Spleen (tissue), 11 donors: ENCODE results near the gene MED12L. TPM values are rescaled to one million over a fixed set of nuclear protein-coding genes. Genes with fewer than 3 reads are reported as not detected.
"Not testable (repeated sequence)": the region's sequence is repeated elsewhere in the genome, so short reads cannot be mapped to it uniquely, and the experiment has no call there.

Experiments used
- DNase-seq: peaks from one replicate; pipeline ENCODE4 v3.0.0-alpha.2; 2020
- H3K27ac ChIP-seq, 8 donors: fragments of 200-600 bp; sonication (generic) in 7 of 8; 1 replicate in 4 of 8; 2 replicates in 4 of 8; pipeline versions ENCODE4 v1.5.0 to v1.8.0; 2016 to 2021; ENCODE audit warnings: inconsistent platforms in 4 of 8, mild to moderate bottlenecking in 4 of 8, moderate library complexity in 1 of 8
- H3K27me3 ChIP-seq, 7 donors: fragments of 200-600 bp; sonication (generic) in 6 of 7; replicated peaks in 1 of 7; 1 replicate in 4 of 7; 2 replicates in 3 of 7; pipeline versions ENCODE4 v1.5.0 to v1.8.0; 2016 to 2021; ENCODE audit warnings: inconsistent platforms in 3 of 7, mild to moderate bottlenecking in 1 of 7
- H3K36me3 ChIP-seq, 6 donors: fragments of 200-600 bp; sonication (generic) in 5 of 6; 1 replicate in 4 of 6; 2 replicates in 2 of 6; pipeline versions ENCODE4 v1.5.0 to v1.8.0; 2016 to 2021; ENCODE audit warnings: inconsistent platforms in 2 of 6
- H3K4me1 ChIP-seq, 6 donors: fragments of 200-600 bp; sonication (generic) in 5 of 6; 1 replicate in 3 of 6; 2 replicates in 3 of 6; pipeline versions ENCODE4 v1.5.0 to v1.8.0; 2016 to 2021; ENCODE audit warnings: inconsistent platforms in 3 of 6
- H3K4me3 ChIP-seq, 8 donors: fragments of 200-600 bp; sonication (generic) in 7 of 8; 1 replicate in 4 of 8; 2 replicates in 4 of 8; pipeline versions ENCODE4 v1.5.0 to v1.8.0; 2016 to 2021; ENCODE audit warnings: inconsistent platforms in 4 of 8, mild to moderate bottlenecking in 4 of 8, moderate library complexity in 2 of 8
- H3K9me3 ChIP-seq, 8 donors: fragments of 200-600 bp; sonication (generic) in 7 of 8; 1 replicate in 4 of 8; 2 replicates in 4 of 8; pipeline versions ENCODE4 v1.5.0 to v1.8.0; 2016 to 2021; ENCODE audit warnings: inconsistent platforms in 4 of 8
- POLR2A ChIP-seq, 3 donors: fragments of 450-650 bp; IDR thresholded peaks; one replicate each; pipeline ENCODE4 v1.5.1; 2017; ENCODE audit warnings: antibody characterized with exemption in 3 of 3, mild to moderate bottlenecking in 1 of 3
- POLR2AphosphoS5 ChIP-seq, 3 donors: sonication (generic); formaldehyde crosslinking; IDR thresholded peaks; one replicate each; pipeline ENCODE4 v1.5.1; 2017; ENCODE audit warnings: antibody characterized with exemption in 3 of 3
- WGBS, 5 donors: extraction: QIAGEN DNeasy Blood & Tissue Kit in 3 of 5; methylation state at CpG; one replicate each; pipeline versions ENCODE4 v1.1.5 to v1.1.7; 2013 to 2018; 5-methylcytosine and 5-hydroxymethylcytosine counted together
- intact Hi-C: fragments of 100-400 bp; cut with DNase I; formaldehyde crosslinking; loops from one replicate; pipeline ENCODE4 v1.15.0; 2023; ENCODE audit warnings: low total_unique reads
- polyA plus RNA-seq, 3 donors: library from polyadenylated mRNA; stranded (reverse); fragments of 200-250 nt; gene quantifications; one replicate each; pipeline ENCODE4 v1.2.1, GENCODE V29; 2013
- total RNA-seq, 7 donors: library from RNA; depleted of rRNA in 3 of 7; stranded (reverse); fragments of >200 nt in 3 of 7; fragmentation: NEBNext Ultra II Directional in 4 of 7; extraction: Animal tissue kit (Norgen Biotek cat#: 25700) in 4 of 7; gene quantifications; one replicate each; pipeline versions ENCODE4 v1.1.0 to v1.2.1, GENCODE V29; 2016 to 2021
- TF ChIP-seq, protein P1 (sequence below), 11 experiments: fragments of 200-600 bp in 7 of 11; fragments of 450-650 bp in 4 of 11; sonication (generic) in 4 of 11; IDR thresholded peaks in 8 of 11; conservative IDR thresholded peaks in 3 of 11; 1 replicate in 7 of 11; 2 replicates in 4 of 11; pipeline versions ENCODE4 v1.4.0 to v1.8.0; 2016 to 2021; ENCODE audit warnings: antibody characterized with exemption in 11 of 11, inconsistent platforms in 4 of 11, mild to moderate bottlenecking in 1 of 11
- donor health status: healthy with polysubstance abuse.
- donor health status: DM: no; HTN: no; CAD: no; lungs with moderate emphysema.
- donor health status: DM: no; HTN: no; CAD: no.
- donor health status: Bipolar disorder and iron deficiency.
- donor health status: healthy.
- donor health status: DM: no; HTN: no; CAD: no.
- donor health status: DM: yes; HTN: yes; CAD: no.

The MED12L gene
- total and polyA plus RNA-seq, 10 donors, result 0.02 to 4.5 (median 1.5) TPM

DNA sequence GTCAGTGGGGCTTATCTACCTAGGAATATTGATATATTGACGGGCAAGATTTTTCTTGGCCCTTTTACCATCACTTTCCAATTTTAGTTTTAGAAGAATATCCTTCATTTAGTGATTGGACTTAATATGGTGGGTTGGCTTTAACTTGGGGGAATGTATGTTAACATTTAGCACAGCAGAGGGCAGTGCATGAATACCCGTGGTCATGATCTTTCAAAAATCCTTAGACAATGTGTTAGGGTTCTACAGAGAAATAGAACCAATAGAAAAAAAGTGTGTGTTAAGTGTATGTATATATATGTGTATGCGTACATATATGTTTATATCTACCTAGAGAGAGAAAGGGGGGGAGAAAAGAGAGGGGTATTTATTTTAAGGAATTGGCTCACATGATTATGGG lies 80.7 kb downstream of the MED12L start:
- H3K4me3 ChIP-seq, result no peak overlapping the region
- H3K9me3 ChIP-seq, result no peaks in the 10 kb centered on the region
- H3K27me3 ChIP-seq, result no peaks in the 10 kb centered on the region
- no peaks in the 10 kb centered on the region for H3K36me3 ChIP-seq
- 83 to 93% (median 85%) methylated on average over 3 of the region's 3 CpGs for WGBS, 5 donors
- TF ChIP-seq POLR2AphosphoS5 (IDR thresholded peaks at IDR 0.05) (no peak), POLR2A (IDR thresholded peaks at IDR 0.05) (no peak)
- TF ChIP-seq, protein P1, sequence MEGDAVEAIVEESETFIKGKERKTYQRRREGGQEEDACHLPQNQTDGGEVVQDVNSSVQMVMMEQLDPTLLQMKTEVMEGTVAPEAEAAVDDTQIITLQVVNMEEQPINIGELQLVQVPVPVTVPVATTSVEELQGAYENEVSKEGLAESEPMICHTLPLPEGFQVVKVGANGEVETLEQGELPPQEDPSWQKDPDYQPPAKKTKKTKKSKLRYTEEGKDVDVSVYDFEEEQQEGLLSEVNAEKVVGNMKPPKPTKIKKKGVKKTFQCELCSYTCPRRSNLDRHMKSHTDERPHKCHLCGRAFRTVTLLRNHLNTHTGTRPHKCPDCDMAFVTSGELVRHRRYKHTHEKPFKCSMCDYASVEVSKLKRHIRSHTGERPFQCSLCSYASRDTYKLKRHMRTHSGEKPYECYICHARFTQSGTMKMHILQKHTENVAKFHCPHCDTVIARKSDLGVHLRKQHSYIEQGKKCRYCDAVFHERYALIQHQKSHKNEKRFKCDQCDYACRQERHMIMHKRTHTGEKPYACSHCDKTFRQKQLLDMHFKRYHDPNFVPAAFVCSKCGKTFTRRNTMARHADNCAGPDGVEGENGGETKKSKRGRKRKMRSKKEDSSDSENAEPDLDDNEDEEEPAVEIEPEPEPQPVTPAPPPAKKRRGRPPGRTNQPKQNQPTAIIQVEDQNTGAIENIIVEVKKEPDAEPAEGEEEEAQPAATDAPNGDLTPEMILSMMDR (IDR thresholded peaks at IDR 0.05 in 8 of 11, conservative IDR thresholded peaks at IDR 0.05 in 3 of 11), result no peak
- DNase-seq, result no peak
- H3K27ac ChIP-seq, result no peak overlapping the region
- intact Hi-C loops, result no loop called here
- peaks cover 20 to 32% (median 31%) of the 10 kb centered on the region in 6 donors for H3K4me1 ChIP-seq

DNA sequence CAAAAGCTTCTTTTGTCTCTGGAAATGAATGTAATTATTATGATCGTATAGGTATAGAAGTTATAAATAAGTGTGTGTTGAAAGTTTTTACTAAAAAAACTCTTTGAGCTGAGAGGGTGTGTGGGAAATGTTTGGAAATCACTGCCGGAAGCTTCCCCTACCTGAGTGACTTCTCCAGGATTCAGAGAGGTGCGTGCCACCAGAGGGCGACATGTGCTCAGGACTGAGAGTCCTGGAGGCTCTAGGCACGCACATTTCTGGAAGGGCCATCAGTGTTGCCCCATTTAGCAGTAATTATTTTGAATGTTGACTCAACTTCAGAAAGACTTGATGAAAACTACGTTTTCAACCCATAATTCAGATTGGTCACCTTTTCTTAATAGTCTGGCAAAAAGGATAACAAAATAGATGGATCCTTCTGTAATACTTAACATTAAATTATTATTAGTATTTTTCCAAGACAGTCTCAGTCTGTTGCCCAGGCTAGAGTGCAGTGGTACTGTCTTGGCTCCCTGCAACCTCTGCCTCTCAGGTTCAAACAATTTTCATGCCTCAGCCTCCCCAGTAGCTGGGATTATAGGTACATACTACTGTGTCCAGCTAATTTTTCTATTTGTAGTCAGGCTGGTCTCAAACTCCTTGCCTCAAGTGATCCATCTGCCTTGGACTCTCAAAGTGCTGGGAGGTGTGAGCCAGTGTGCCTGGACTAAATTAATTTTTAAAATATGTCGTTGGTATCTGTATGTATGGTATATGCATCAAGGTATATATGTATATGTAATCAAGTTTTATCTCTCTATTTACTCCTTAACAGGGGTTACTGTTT lies 83.0 kb downstream of the MED12L start:
- Histone ChIP-seq H3K27me3 (no peaks in the 10 kb centered on the region), H3K36me3 (no peaks in the 10 kb centered on the region), H3K9me3 (no peaks in the 10 kb centered on the region), H3K4me1 (peaks cover 25 to 47% (median 41%) of the 10 kb centered on the region in 6 donors), H3K4me3 (no peak overlapping the region), H3K27ac (peak overlapping the region in 6 of 8 donors; percentile 51 to 87 (median 80))
- TF ChIP-seq POLR2AphosphoS5 (IDR thresholded peaks at IDR 0.05) (peak in 1 of 3 donors; percentile 8), POLR2A (IDR thresholded peaks at IDR 0.05) (no peak)
- TF ChIP-seq, protein P1 (IDR thresholded peaks at IDR 0.05 in 8 of 11, conservative IDR thresholded peaks at IDR 0.05 in 3 of 11), result peak; percentile 45 to 78 (median 69)
- WGBS, 5 donors, result 18 to 39% (median 33%) methylated on average over 7 of the region's 7 CpGs
- intact Hi-C loops, result loop anchor here (2.0 kb wide), 1 partner anchor 114 kb away; no protein-coding TSS in a partner anchor
- DNase-seq, result peak; percentile 93

DNA sequence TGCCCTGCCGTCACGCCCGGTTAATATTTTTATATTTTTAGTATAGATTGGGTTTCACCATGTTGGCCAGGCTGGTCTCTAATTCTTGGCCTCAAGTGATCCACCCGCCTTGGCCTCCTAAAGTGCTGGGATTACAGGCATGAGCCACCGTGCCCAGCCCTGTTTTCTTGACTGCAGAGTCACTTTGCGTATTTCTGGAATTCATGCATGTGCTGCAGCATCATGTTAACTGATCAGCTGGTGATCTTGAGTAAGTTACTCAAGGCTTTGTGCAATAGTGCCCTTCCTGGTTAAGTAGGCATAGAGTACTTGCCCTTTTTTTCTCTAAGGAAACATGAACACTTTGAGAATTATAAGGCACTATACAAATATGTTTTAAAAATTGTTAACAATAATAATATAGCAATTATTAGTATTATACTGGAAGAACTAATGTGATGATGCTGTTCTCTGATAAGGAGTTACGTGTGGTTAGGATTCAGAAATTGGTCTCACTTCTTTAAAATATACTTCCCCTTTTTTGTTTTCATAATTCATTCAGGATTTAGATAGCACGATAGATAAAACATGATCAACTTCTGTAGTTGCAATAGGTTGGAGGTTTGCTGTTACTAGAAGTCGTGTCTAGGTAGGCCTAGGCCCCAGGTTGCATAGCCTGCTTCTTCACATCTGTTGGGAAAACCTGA lies 83.9 kb downstream of the MED12L start:
- Histone ChIP-seq H3K4me1 (peaks cover 25 to 53% (median 41%) of the 10 kb centered on the region in 6 donors), H3K36me3 (no peaks in the 10 kb centered on the region), H3K4me3 (peak overlapping the region in 1 of 8 donors; percentile 39), H3K9me3 (no peaks in the 10 kb centered on the region), H3K27ac (peak overlapping the region; percentile 32 to 87 (median 76)), H3K27me3 (no peaks in the 10 kb centered on the region)
- intact Hi-C loops, result loop anchor here (2.0 kb wide), 1 partner anchor 113 kb away; no protein-coding TSS in a partner anchor
- no peak for TF ChIP-seq POLR2AphosphoS5 (IDR thresholded peaks at IDR 0.05)
- no peak for TF ChIP-seq POLR2A (IDR thresholded peaks at IDR 0.05)
- TF ChIP-seq, protein P1 (IDR thresholded peaks at IDR 0.05 in 8 of 11, conservative IDR thresholded peaks at IDR 0.05 in 3 of 11), result no peak
- DNase-seq, result peak; percentile 77
- 59 to 77% (median 65%) methylated on average over 9 of the region's 9 CpGs for WGBS, 5 donors

DNA sequence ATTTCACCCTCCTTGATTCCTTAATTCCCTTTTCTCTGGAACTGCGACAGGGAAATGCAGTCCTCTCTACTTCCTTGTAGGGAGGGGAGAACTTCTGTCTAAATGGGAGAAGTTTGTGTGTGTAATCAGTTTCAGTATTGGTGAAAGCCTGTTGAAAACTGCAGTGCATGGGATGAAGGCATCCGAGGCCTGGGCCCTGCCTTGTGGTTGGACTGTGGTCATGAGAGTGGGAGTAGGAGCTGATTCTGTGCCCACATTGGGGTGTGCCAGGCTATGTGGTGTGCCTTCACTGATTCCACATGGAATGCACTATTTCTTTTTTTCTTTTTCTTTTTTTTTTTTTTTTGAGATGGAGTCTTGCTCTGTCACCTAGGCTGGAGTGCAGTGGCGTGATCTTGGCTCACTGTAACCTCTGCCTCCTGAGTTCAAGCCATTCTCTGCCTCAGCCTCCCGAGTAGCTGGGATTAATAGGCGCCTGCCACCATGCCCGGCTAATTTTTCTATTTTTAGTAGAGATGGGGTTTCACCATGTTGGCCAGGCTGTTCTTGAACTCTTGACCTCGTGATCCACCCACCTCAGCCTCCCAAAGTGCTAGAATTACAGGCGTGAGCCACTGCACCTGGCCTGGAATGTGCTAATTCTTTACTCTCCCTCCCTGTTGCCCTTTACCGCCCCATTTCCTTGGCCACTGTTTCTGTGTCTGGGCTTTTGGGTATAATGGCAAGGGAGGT lies 84.7 kb downstream of the MED12L start:
- Histone ChIP-seq H3K4me3 (peak overlapping the region in 1 of 8 donors; percentile 39), H3K4me1 (peaks cover 25 to 53% (median 41%) of the 10 kb centered on the region in 6 donors), H3K27ac (peak overlapping the region; percentile 32 to 87 (median 76))
- not testable (repeated sequence) for H3K36me3 ChIP-seq, H3K27me3 ChIP-seq, H3K9me3 ChIP-seq
- DNase-seq, result peak; percentile 82
- intact Hi-C loops, result loop anchor here (2.0 kb wide), 1 partner anchor 113 kb away; no protein-coding TSS in a partner anchor
- 52 to 61% (median 59%) methylated on average over 9 of the region's 9 CpGs for WGBS, 5 donors
